ES-I3 (cell line): Measurements from ENCODE around the gene ZFAND6.
A peak's percentile ranks its signal among the peaks of the same experiment; 100 is the strongest.

Source experiments
- H3K36me3 ChIP-seq: 2 replicates; pipeline ENCODE4 v1.6.1; 2013; ENCODE audit warnings: mild to moderate bottlenecking, low read length, control low read depth, moderate library complexity; ENCODE audit not compliant: insufficient read depth
- H3K4me1 ChIP-seq: 2 replicates; pipeline ENCODE4 v1.6.1; 2013; ENCODE audit warnings: mild to moderate bottlenecking, control low read depth, low read length; ENCODE audit not compliant: insufficient read depth
- H3K9ac ChIP-seq: 2 replicates; pipeline ENCODE4 v1.6.1; 2013; ENCODE audit warnings: low read depth, mild to moderate bottlenecking, low read length, moderate library complexity
- H3K9me3 ChIP-seq: 2 replicates; pipeline ENCODE4 v1.6.1; 2013; ENCODE audit warnings: mild to moderate bottlenecking, low read length, moderate library complexity; ENCODE audit not compliant: control insufficient read depth, insufficient read depth

ZFAND6 gene

GRCh38 chr15:80066912-80067311 is 7.4 kb downstream of the ZFAND6 start:
- no peaks in the 10 kb centered on the region for H3K9me3 ChIP-seq
- peaks cover 15% of the 10 kb centered on the region for H3K4me1 ChIP-seq
- H3K9ac ChIP-seq, result no peak overlapping the region
- H3K36me3 ChIP-seq, result no peaks in the 10 kb centered on the region

GRCh38 chr15:80068578-80068977 is 9.1 kb downstream of the ZFAND6 start:
- peaks cover 9% of the 10 kb centered on the region for H3K4me1 ChIP-seq
- H3K36me3 ChIP-seq, result no peaks in the 10 kb centered on the region
- no peaks in the 10 kb centered on the region for H3K9me3 ChIP-seq
- H3K9ac ChIP-seq, result no peak overlapping the region

GRCh38 chr15:80070840-80071239 is 11.4 kb downstream of the ZFAND6 start:
- Histone ChIP-seq H3K9ac (no peak overlapping the region), H3K9me3 (no peaks in the 10 kb centered on the region), H3K36me3 (no peaks in the 10 kb centered on the region), H3K4me1 (peaks cover 9% of the 10 kb centered on the region)

- no peaks in the 10 kb centered on the region for H3K36me3 ChIP-seq
- no peak overlapping the region for H3K9ac ChIP-seq
- H3K9me3 ChIP-seq, result no peaks in the 10 kb centered on the region
- H3K4me1 ChIP-seq, result peaks cover 17% of the 10 kb centered on the region
Measured at GRCh38 chr15:80071652-80072051, 12.2 kb downstream of the ZFAND6 start.

- H3K9me3 ChIP-seq, result no peaks in the 10 kb centered on the region
- H3K4me1 ChIP-seq, result peaks cover 21% of the 10 kb centered on the region; the same call in 1 of the 2 replicates
- H3K36me3 ChIP-seq, result no peaks in the 10 kb centered on the region
- peak overlapping the region; percentile 54; the same call in 1 of the 2 replicates for H3K9ac ChIP-seq
Measured at GRCh38 chr15:80072285-80072994, 13.0 kb downstream of the ZFAND6 start.

GRCh38 chr15:80073197-80073596 is 13.7 kb downstream of the ZFAND6 start:
- Histone ChIP-seq H3K36me3 (no peaks in the 10 kb centered on the region), H3K9ac (no peak overlapping the region), H3K9me3 (no peaks in the 10 kb centered on the region), H3K4me1 (peaks cover 21% of the 10 kb centered on the region; the same call in 1 of the 2 replicates)

GRCh38 chr15:80076321-80077318 is 17.1 kb downstream of the ZFAND6 start:
- Histone ChIP-seq H3K4me1 (peaks cover 17% of the 10 kb centered on the region; the same call in 1 of the 2 replicates), H3K36me3 (no peaks in the 10 kb centered on the region)

GRCh38 chr15:80081390-80081789 is 21.9 kb downstream of the ZFAND6 start:
- Histone ChIP-seq H3K9me3 (no peaks in the 10 kb centered on the region), H3K9ac (no peak overlapping the region), H3K36me3 (no peaks in the 10 kb centered on the region)

More at GRCh38 chr15:80076321-80077318, 17.1 kb downstream of the ZFAND6 start:
- H3K9me3 ChIP-seq, result no peaks in the 10 kb centered on the region
- H3K9ac ChIP-seq, result no peak overlapping the region

GRCh38 chr15:80087104-80087503 is 27.6 kb downstream of the ZFAND6 start:
- H3K36me3 ChIP-seq, result no peaks in the 10 kb centered on the region
- no peaks in the 10 kb centered on the region for H3K9me3 ChIP-seq
- no peaks in the 10 kb centered on the region for H3K4me1 ChIP-seq
- no peak overlapping the region for H3K9ac ChIP-seq

More at GRCh38 chr15:80081390-80081789, 21.9 kb downstream of the ZFAND6 start:
- peaks cover 7% of the 10 kb centered on the region; the same call in 1 of the 2 replicates for H3K4me1 ChIP-seq

GRCh38 chr15:80090041-80090440 is 30.6 kb downstream of the ZFAND6 start:
- no peaks in the 10 kb centered on the region for H3K9me3 ChIP-seq
- no peak overlapping the region for H3K9ac ChIP-seq
- no peaks in the 10 kb centered on the region for H3K36me3 ChIP-seq
- H3K4me1 ChIP-seq, result 0 out of 2 replicates have a peak, but pooled peaks cover 4% of the 10 kb centered on the region

GRCh38 chr15:80090879-80091503 is 31.5 kb downstream of the ZFAND6 start:
- Histone ChIP-seq H3K4me1 (0 out of 2 replicates have a peak, but pooled peaks cover 4% of the 10 kb centered on the region), H3K9me3 (no peaks in the 10 kb centered on the region), H3K9ac (no peak overlapping the region), H3K36me3 (no peaks in the 10 kb centered on the region)

- Histone ChIP-seq H3K36me3 (no peaks in the 10 kb centered on the region), H3K9me3 (no peaks in the 10 kb centered on the region), H3K4me1 (0 out of 2 replicates have a peak, but pooled peaks cover 4% of the 10 kb centered on the region)
Measured at GRCh38 chr15:80093854-80094418, 34.5 kb downstream of the ZFAND6 start.

GRCh38 chr15:80095511-80095910 is 36.0 kb downstream of the ZFAND6 start:
- Histone ChIP-seq H3K4me1 (0 out of 2 replicates have a peak, but pooled peaks cover 4% of the 10 kb centered on the region), H3K36me3 (no peaks in the 10 kb centered on the region), H3K9ac (no peak overlapping the region), H3K9me3 (no peaks in the 10 kb centered on the region)

More at GRCh38 chr15:80093854-80094418, 34.5 kb downstream of the ZFAND6 start:
- no peak overlapping the region for H3K9ac ChIP-seq

- Histone ChIP-seq H3K36me3 (no peaks in the 10 kb centered on the region; the same call in 1 of the 2 replicates), H3K9ac (no peak overlapping the region), H3K9me3 (no peaks in the 10 kb centered on the region), H3K4me1 (0 out of 2 replicates have a peak, but pooled peaks cover 4% of the 10 kb centered on the region)
Measured at GRCh38 chr15:80095969-80096368, 36.5 kb downstream of the ZFAND6 start.
